ENCODE data around the gene PML. TPM values are rescaled to one million over a fixed set of nuclear protein-coding genes. Genes with fewer than 3 reads are reported as not detected.

PML gene
- total RNA-seq, 1 experiment from 2014 or later = 24.6 TPM

GRCh38 chr15:74053517-74053916, 59.0 kb downstream of the PML start:
- no CpG with 5 or more reads among the region's 15 CpGs for WGBS (ENCODE audit: extremely low coverage, insufficient read length, low lambda C conversion rate)
- Histone ChIP-seq H3K27ac (ENCODE audit: insufficient read length, low read depth, low read length) (no peak overlapping the region), H2BK20ac (ENCODE audit: low read depth, low read length, poor library complexity, severe bottlenecking) (no peak overlapping the region), H3K4ac (ENCODE audit: low read depth, low read length) (no peak overlapping the region), H4K91ac (ENCODE audit: insufficient read length, low read depth, low read length) (no peak overlapping the region), H3K14ac (ENCODE audit: insufficient read depth, low read length) (no peak overlapping the region), H3K4me2 (ENCODE audit: insufficient read depth, insufficient read length, low read length) (no peak overlapping the region), H3K23ac (ENCODE audit: insufficient read length, low read depth, low read length) (no peak overlapping the region), H3K9ac (ENCODE audit: extremely low read depth, insufficient read length, low read length) (no peak overlapping the region), H3K79me2 (ENCODE audit: insufficient read depth, low read length) (no peaks in the 10 kb centered on the region), H2BK120ac (ENCODE audit: low read depth, low read length, poor library complexity, severe bottlenecking) (no peak overlapping the region), H4K8ac (replicated peaks; ENCODE audit: insufficient read length, low read depth, low read length) (no peak overlapping the region), H3K4me1 (ENCODE audit: insufficient read depth, low read length) (no peaks in the 10 kb centered on the region; the same call in 1 of the 2 replicates), H3K9me3 (ENCODE audit: control insufficient read depth, low read depth, low read length) (peaks cover 3% of the 10 kb centered on the region), H4K5ac (ENCODE audit: insufficient read length, low read depth, low read length) (no peak overlapping the region), H2BK12ac (ENCODE audit: insufficient read length, low read depth, low read length) (no peak overlapping the region), H2AFZ (ENCODE audit: low read length) (no peak overlapping the region), H3K27me3 (ENCODE audit: insufficient read depth, low read length) (no peaks in the 10 kb centered on the region; the same call in 1 of the 2 replicates), H3K23me2 (ENCODE audit: insufficient read length, low read depth, low read length, poor library complexity, severe bottlenecking) (no peaks in the 10 kb centered on the region), H3K18ac (ENCODE audit: insufficient read length, low read depth, low read length) (no peak overlapping the region), H3K56ac (ENCODE audit: insufficient read length, low read depth, low read length) (no peak overlapping the region), H4K20me1 (ENCODE audit: control insufficient read depth, insufficient read depth, insufficient read length) (no peaks in the 10 kb centered on the region), H3T11ph (ENCODE audit: low read length) (no peak overlapping the region), H3K79me1 (ENCODE audit: insufficient read depth, low read depth, low read length, poor library complexity, severe bottlenecking) (no peaks in the 10 kb centered on the region), H2BK5ac (ENCODE audit: insufficient read length, low read length) (no peak overlapping the region), H2AK5ac (ENCODE audit: insufficient read length, low read length) (no peak overlapping the region), H2BK15ac (ENCODE audit: low read depth, low read length) (no peak overlapping the region)
- Mint-ChIP-seq H3K9me3 (peaks cover 0 to 2% of the 10 kb centered on the region in 2 experiments; a peak in 2 of 5 replicates), H3K27me3 (ENCODE audit: low read depth) (peaks cover 58% of the 10 kb centered on the region), H3K4me1 (peaks cover 2 to 10% of the 10 kb centered on the region in 2 experiments), H3K36me3 (ENCODE audit: insufficient read depth in 1 of 3, low read depth in 3 of 3) (no peaks in the 10 kb centered on the region; a peak in 1 of 7 replicates), H3K27ac (peak overlapping the region in 1 of 3 experiments; percentile 59; a peak in 1 of 7 replicates), H3K4me3 (peak overlapping the region in 1 of 2 experiments; percentile 57; a peak in 2 of 5 replicates)
- no peak for DNase-seq
- no peak for TF ChIP-seq CTCF (conservative IDR thresholded peaks at IDR 0.05)

Data from H9 (cell line).